ENCODE results near the gene FLYWCH2. TPM values are rescaled to one million over a fixed set of nuclear protein-coding genes. Genes with fewer than 3 reads are reported as not detected.
A peak's percentile ranks its signal among the peaks of the same experiment; 100 is the strongest.

The FLYWCH2 gene, protein sequence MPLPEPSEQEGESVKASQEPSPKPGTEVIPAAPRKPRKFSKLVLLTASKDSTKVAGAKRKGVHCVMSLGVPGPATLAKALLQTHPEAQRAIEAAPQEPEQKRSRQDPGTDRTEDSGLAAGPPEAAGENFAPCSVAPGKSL
- total RNA-seq, result 10 to 100 TPM; 52.2 to 53.2 TPM

DNA sequence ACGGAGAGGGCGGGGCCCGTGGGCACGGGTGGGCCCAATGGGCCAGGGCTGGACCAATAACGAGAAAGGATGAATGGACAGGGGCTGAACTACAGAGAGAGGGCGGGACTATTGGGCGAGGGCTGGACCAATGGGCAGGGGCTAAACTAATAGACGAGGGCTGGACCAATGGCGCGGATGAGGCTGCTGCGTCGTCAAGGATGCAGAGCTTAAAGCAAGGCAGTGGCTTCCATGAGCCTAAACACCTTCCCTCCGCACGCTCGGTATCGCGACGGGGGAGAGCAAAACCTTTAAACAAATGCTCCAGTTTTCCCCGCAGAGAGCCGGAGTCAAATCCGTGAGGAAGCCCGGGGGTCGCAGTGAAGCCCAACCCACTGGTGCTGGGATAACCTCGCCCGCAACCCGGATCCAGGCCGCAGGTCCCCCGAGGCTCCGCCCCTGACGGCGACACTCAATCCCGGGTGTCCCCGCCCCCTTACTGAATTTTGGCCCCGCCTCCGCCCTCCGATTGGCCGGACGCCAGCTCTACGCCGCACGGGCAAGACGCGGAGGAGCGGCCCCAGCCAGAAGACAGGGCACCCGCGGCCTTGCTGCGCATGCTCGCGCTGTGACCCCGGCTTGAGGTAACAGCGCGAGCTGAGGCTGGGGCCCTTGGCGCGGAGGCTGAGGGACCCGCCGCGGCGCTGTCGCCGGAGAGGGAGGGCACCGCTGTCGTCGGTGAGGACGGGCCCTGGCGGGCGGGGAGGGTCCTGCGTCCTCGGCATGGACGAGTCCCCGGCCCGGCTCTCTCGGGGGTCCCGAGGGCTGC, at the start of gene FLYWCH2:
FLYWCH2 (plus strand) TSS at position 566 of the 808 bp plus-strand sequence. CDS start 13,235 bp downstream, outside the sequence.
- Histone ChIP-seq H3K4me3 (peak within 1 kb of the TSS; percentile 92), H3K27ac (peak within 1 kb of the TSS; percentile 89 to 91), H3K4me1 (ENCODE audit: control insufficient read depth in 1 of 2, low read depth in 2 of 2) (peaks cover 7 to 8% of the 10 kb centered on the region in 2 donors), H3K27me3 (replicated peaks; ENCODE audit: insufficient read depth) (no peaks in the 10 kb centered on the region), H3K36me3 (no peaks in the 10 kb centered on the region), H3K9me3 (no peaks in the 10 kb centered on the region)
- DNase-seq (ENCODE audit: low spot score), result peak; percentile 98
- TF ChIP-seq, protein P1, sequence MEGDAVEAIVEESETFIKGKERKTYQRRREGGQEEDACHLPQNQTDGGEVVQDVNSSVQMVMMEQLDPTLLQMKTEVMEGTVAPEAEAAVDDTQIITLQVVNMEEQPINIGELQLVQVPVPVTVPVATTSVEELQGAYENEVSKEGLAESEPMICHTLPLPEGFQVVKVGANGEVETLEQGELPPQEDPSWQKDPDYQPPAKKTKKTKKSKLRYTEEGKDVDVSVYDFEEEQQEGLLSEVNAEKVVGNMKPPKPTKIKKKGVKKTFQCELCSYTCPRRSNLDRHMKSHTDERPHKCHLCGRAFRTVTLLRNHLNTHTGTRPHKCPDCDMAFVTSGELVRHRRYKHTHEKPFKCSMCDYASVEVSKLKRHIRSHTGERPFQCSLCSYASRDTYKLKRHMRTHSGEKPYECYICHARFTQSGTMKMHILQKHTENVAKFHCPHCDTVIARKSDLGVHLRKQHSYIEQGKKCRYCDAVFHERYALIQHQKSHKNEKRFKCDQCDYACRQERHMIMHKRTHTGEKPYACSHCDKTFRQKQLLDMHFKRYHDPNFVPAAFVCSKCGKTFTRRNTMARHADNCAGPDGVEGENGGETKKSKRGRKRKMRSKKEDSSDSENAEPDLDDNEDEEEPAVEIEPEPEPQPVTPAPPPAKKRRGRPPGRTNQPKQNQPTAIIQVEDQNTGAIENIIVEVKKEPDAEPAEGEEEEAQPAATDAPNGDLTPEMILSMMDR (IDR thresholded peaks at IDR 0.05), result no peak
- peak; percentile 100 for ATAC-seq (ENCODE audit: insufficient number of reproducible peaks, low FRiP score, low read depth)

DNA sequence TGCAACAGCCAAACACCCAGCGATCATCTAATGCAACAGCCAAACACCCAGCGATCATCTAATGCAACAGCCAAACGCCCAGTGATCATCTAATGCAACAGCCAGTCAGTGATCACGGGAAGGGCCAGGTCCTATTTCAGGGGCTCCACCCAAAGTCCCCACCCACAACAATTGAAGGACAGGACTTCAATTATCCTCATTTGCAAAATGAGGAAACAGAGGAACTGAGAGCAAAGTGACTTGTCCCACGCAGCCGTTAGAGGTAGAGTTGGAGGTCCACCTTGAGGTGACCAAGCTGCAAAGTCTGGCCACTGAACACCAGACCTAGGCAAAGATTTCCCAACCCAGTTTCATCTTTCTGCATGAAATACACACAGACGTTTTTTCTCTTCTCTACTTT, 49.2 kb upstream of the FLYWCH2 start:
- no peak for ATAC-seq (ENCODE audit: insufficient number of reproducible peaks, low FRiP score, low read depth)
- H3K36me3 ChIP-seq, result no peaks in the 10 kb centered on the region
- H3K4me1 ChIP-seq (ENCODE audit: control insufficient read depth in 1 of 2, low read depth in 2 of 2), result peaks cover 0 to 6% of the 10 kb centered on the region in 2 donors
- no peak overlapping the region for H3K27ac ChIP-seq
- TF ChIP-seq, protein P1 (IDR thresholded peaks at IDR 0.05), result no peak
- H3K4me3 ChIP-seq, result no peak overlapping the region
- H3K9me3 ChIP-seq, result no peaks in the 10 kb centered on the region
- no peak for DNase-seq (ENCODE audit: low spot score)
- H3K27me3 ChIP-seq (replicated peaks; ENCODE audit: insufficient read depth), result no peaks in the 10 kb centered on the region

DNA sequence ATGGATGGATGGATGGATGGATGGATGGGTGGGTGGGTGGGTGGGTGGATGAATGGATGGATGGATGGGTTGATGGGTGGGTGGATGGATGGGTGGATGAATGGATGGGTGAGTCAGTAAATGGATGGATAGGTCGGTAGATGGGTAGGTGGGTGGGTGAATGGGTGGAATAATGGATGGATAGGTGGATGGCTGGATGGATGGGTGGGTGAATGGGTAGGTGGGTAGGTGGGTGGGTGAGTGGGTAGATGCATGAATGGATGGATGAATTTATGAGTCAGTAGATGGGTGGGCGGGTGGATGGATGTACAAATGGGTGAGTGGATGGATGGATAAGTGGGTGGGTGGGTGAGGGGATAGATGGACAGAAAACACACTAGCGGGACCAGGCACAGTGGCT, 48.0 kb upstream of the FLYWCH2 start:
- Histone ChIP-seq H3K27me3 (replicated peaks; ENCODE audit: insufficient read depth) (no peaks in the 10 kb centered on the region), H3K36me3 (no peaks in the 10 kb centered on the region)
- TF ChIP-seq, protein P1 (IDR thresholded peaks at IDR 0.05), result no peak

GRCh38 chr16:2835638-2836493, 47.1 kb upstream of the FLYWCH2 start:
- H3K4me3 ChIP-seq, result peak overlapping the region; percentile 23
- peaks cover 0 to 6% of the 10 kb centered on the region in 2 donors for H3K4me1 ChIP-seq (ENCODE audit: control insufficient read depth in 1 of 2, low read depth in 2 of 2)
- DNase-seq (ENCODE audit: low spot score) (no peak), ATAC-seq (ENCODE audit: insufficient number of reproducible peaks, low FRiP score, low read depth) (no peak)
- H3K36me3 ChIP-seq, result no peaks in the 10 kb centered on the region
- H3K27me3 ChIP-seq (replicated peaks; ENCODE audit: insufficient read depth), result no peaks in the 10 kb centered on the region
- TF ChIP-seq, protein P1 (IDR thresholded peaks at IDR 0.05), result no peak
- H3K27ac ChIP-seq, result peak overlapping the region in 1 of 2 donors; percentile 44
- no peaks in the 10 kb centered on the region for H3K9me3 ChIP-seq

More for the DNA sequence above, 48.0 kb upstream of the FLYWCH2 start:
- Histone ChIP-seq H3K27ac (peak overlapping the region in 1 of 2 donors; percentile 44), H3K4me1 (ENCODE audit: control insufficient read depth in 1 of 2, low read depth in 2 of 2) (peaks cover 0 to 6% of the 10 kb centered on the region in 2 donors), H3K4me3 (no peak overlapping the region), H3K9me3 (no peaks in the 10 kb centered on the region)
- ATAC-seq (ENCODE audit: insufficient number of reproducible peaks, low FRiP score, low read depth), result no peak
- no peak for DNase-seq (ENCODE audit: low spot score)

Data from thoracic aorta (tissue), 2 donors.